Peyer's patch (tissue), 4 donors: ENCODE results near the gene MGAT5. TPM values are rescaled to one million over a fixed set of nuclear protein-coding genes. Genes with fewer than 3 reads are reported as not detected.
A peak's percentile ranks its signal among the peaks of the same experiment; 100 is the strongest.

Source experiments
- DNase-seq, 3 donors: peaks; one replicate each; pipeline ENCODE4 v3.0.0-alpha.2; 2017 to 2019
- H3K27ac ChIP-seq, 4 donors: fragments of 200-600 bp; sonication (generic); one replicate each; pipeline ENCODE4 v1.5.1; 2016 to 2019
- H3K27me3 ChIP-seq, 2 donors: fragments of 200-600 bp; sonication (generic); one replicate each; pipeline ENCODE4 v1.5.1; 2019
- H3K36me3 ChIP-seq, 3 donors: fragments of 200-600 bp; sonication (generic); one replicate each; pipeline ENCODE4 v1.5.1; 2016 to 2019
- H3K4me1 ChIP-seq, 4 donors: fragments of 200-600 bp; sonication (generic); one replicate each; pipeline ENCODE4 v1.5.1; 2016 to 2019
- H3K4me3 ChIP-seq, 4 donors: fragments of 200-600 bp; sonication (generic); 1 replicate in 3 of 4; 2 replicates in 1 of 4; pipeline ENCODE4 v1.5.1; 2016 to 2019; ENCODE audit warnings: mild to moderate bottlenecking in 1 of 4
- H3K9me3 ChIP-seq, 4 donors: fragments of 200-600 bp; sonication (generic); one replicate each; pipeline ENCODE4 v1.5.1; 2016 to 2019; ENCODE audit warnings: mild to moderate bottlenecking in 1 of 4
- CTCF ChIP-seq, 6 experiments: fragments of 450-650 bp in 4 of 6; fragments of 200-600 bp in 2 of 6; sonication (generic) in 1 of 6; IDR thresholded peaks; one replicate each; pipeline ENCODE4 v1.5.1; 2017 to 2019; ENCODE audit warnings: antibody characterized with exemption in 6 of 6, mild to moderate bottlenecking in 3 of 6, moderate library complexity in 1 of 6
- POLR2A ChIP-seq, 2 donors: fragments of 450-650 bp; IDR thresholded peaks; one replicate each; pipeline ENCODE4 v1.5.1; 2017; ENCODE audit warnings: antibody characterized with exemption in 2 of 2, mild to moderate bottlenecking in 2 of 2, moderate library complexity in 2 of 2
- total RNA-seq, 4 donors: library from RNA; depleted of rRNA; stranded (reverse); fragments of >200 nt; gene quantifications; one replicate each; pipeline ENCODE4 v1.1.0, GENCODE V29; 2016

Gene MGAT5
- total RNA-seq, 4 donors from 2014 or later = 106 to 182 (median 117) TPM

DNA sequence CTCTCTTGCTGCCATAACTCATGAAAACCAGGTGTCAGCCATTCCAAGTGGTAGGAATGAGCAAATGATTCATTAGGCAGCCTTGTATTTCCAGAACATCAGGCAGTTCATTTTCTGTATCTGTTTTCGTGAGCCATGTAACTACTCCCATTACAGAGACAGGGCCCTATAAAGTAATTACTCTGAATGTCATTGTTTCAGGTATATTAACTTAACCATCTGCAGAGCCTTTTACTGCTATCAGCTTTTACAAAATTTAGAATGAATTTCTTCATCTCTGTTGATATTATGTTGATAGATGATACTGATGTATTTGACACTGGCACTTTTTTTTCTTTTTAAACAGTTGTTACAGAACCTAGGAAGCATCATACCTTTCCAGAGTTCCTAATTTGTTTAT lies 69.9 kb downstream of the MGAT5 start:
- Histone ChIP-seq H3K4me1 (peaks cover 0 to 6% (median 2%) of the 10 kb centered on the region in 4 donors), H3K27ac (peak overlapping the region in 2 of 4 donors; percentile 5 to 54), H3K4me3 (no peak overlapping the region), H3K9me3 (no peaks in the 10 kb centered on the region), H3K36me3 (no peaks in the 10 kb centered on the region), H3K27me3 (no peaks in the 10 kb centered on the region)
- TF ChIP-seq POLR2A (IDR thresholded peaks at IDR 0.05) = no peak
- no peak for TF ChIP-seq CTCF (IDR thresholded peaks at IDR 0.05)
- no peak for DNase-seq

DNA sequence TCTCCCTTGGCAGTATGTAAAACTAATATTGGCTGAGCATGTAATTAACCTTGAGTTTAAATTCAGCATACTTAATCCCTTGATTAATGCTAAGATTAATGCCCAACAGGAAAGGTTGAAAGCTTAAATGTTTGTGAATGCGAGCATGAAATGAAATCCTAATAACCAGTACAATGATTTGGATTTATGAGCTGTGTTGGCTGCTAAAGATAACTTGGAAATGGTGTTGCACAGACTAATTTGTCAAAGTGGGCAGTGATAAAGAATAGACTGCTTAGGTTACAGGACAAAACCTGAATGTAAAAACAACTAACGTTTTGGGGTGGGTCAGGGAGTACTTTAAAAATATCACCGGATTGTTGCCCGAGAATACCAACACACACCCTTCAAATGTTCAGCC lies 70.6 kb downstream of the MGAT5 start:
- Histone ChIP-seq H3K4me3 (no peak overlapping the region), H3K27me3 (no peaks in the 10 kb centered on the region), H3K4me1 (peaks cover 0 to 6% (median 2%) of the 10 kb centered on the region in 4 donors), H3K27ac (peak overlapping the region in 2 of 4 donors; percentile 48 to 54), H3K9me3 (no peaks in the 10 kb centered on the region), H3K36me3 (no peaks in the 10 kb centered on the region)
- no peak for DNase-seq
- TF ChIP-seq POLR2A (IDR thresholded peaks at IDR 0.05) (no peak), CTCF (IDR thresholded peaks at IDR 0.05) (no peak)

GRCh38 chr2:134324947-134325346 lies 71.1 kb downstream of the MGAT5 start:
- H3K27ac ChIP-seq = peak overlapping the region in 3 of 4 donors; percentile 44 to 54 (median 50)
- H3K36me3 ChIP-seq = no peaks in the 10 kb centered on the region
- TF ChIP-seq CTCF (IDR thresholded peaks at IDR 0.05) (no peak), POLR2A (IDR thresholded peaks at IDR 0.05) (no peak)
- peaks cover 0 to 6% (median 2%) of the 10 kb centered on the region in 4 donors for H3K4me1 ChIP-seq
- no peak overlapping the region for H3K4me3 ChIP-seq
- no peaks in the 10 kb centered on the region for H3K9me3 ChIP-seq
- DNase-seq = no peak
- H3K27me3 ChIP-seq = no peaks in the 10 kb centered on the region

DNA sequence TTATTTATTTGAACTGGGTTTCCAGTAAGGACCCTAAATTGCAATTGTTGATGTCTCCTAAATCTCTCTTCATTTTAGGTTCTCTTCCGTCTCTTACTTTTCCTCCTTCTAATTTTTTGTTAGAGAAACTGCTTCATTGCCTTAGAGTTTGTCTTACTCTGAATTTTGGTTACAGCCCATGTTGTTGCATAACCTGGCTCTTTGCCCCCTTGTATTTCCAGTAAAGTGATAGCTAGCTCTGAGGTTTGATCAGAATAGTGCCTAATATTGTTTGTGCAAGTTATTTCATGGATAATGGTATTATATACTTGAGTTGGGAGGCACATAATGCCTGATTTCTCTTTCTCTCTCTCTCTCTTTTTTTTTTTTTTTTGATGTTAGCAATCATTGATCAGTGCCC lies 71.8 kb downstream of the MGAT5 start:
- H3K4me1 ChIP-seq = peaks cover 0 to 6% (median 2%) of the 10 kb centered on the region in 4 donors
- TF ChIP-seq CTCF (IDR thresholded peaks at IDR 0.05) (no peak), POLR2A (IDR thresholded peaks at IDR 0.05) (no peak)

GRCh38 chr2:134327367-134327766 lies 73.5 kb downstream of the MGAT5 start:
- DNase-seq = no peak
- Histone ChIP-seq H3K27me3 (no peaks in the 10 kb centered on the region), H3K4me3 (no peak overlapping the region)

More for the DNA sequence above, 71.8 kb downstream of the MGAT5 start:
- no peak for DNase-seq
- Histone ChIP-seq H3K36me3 (no peaks in the 10 kb centered on the region), H3K4me3 (no peak overlapping the region), H3K27me3 (no peaks in the 10 kb centered on the region), H3K27ac (peak overlapping the region; percentile 3 to 50 (median 46)), H3K9me3 (no peaks in the 10 kb centered on the region)

More at GRCh38 chr2:134327367-134327766, 73.5 kb downstream of the MGAT5 start:
- no peaks in the 10 kb centered on the region for H3K36me3 ChIP-seq
- H3K4me1 ChIP-seq = peaks cover 0 to 6% (median 2%) of the 10 kb centered on the region in 4 donors
- H3K9me3 ChIP-seq = no peaks in the 10 kb centered on the region
- no peak for TF ChIP-seq POLR2A (IDR thresholded peaks at IDR 0.05)
- no peak for TF ChIP-seq CTCF (IDR thresholded peaks at IDR 0.05)
- peak overlapping the region in 1 of 4 donors; percentile 10 for H3K27ac ChIP-seq
